GM12878 (cell line): ENCODE measurements around the gene LAMA5. TPM values are rescaled to one million over a fixed set of nuclear protein-coding genes. Genes with fewer than 3 reads are reported as not detected.
"Not testable (repeated sequence)": the region's sequence is repeated elsewhere in the genome, so short reads cannot be mapped to it uniquely, and the experiment has no call there.

Experiments
- ATAC-seq: fragments of 200-7000 bp; cut with Tn5 transposase; 3 replicates; pipeline ENCODE4 v1.9.1; 2020; ENCODE audit warnings: mild to moderate bottlenecking, moderate library complexity
- BruUV-seq: library from RNA; stranded (reverse); fragments of 400-500 nt; replicated peaks from 2 replicates; lab custom pipeline; 2021; lab: Mats Ljungman, UMichigan
- CTCF ChIA-PET: fragments of 300-600 bp; sonication (Branson Sonifier 250); formaldehyde crosslinking; extraction: SDS; loops from one replicate; lab custom pipeline; 2021; ENCODE audit warnings: inconsistent platforms; lab: Yijun Ruan, JAX
- POLR2A ChIA-PET: fragments of 350-600 bp; formaldehyde crosslinking; extraction: SDS; loops from one replicate; lab custom pipeline; 2021; ENCODE audit warnings: inconsistent platforms; lab: Charles Lee
- RAD21 ChIA-PET: fragments of 300-600 bp; sonication (Branson Sonifier 250); formaldehyde crosslinking; loops from one replicate; lab custom pipeline; 2023; ENCODE audit warnings: antibody characterized with exemption; ENCODE audit not compliant: unreplicated experiment; lab: Charles Lee
- SMC1A ChIA-PET: fragments of 300-600 bp; sonication (Branson Sonifier 250); formaldehyde crosslinking; loops from one replicate; lab custom pipeline; 2023; ENCODE audit not compliant: unreplicated experiment, uncharacterized antibody; lab: Charles Lee
- DNase-seq: peaks from one replicate; pipeline ENCODE4 v3.0.0-alpha.2; 2011; ENCODE audit warnings: low read depth, low spot score
- FAIRE-seq: peaks from 3 replicates; lab custom pipeline; 2011; peaks lifted over from hg19 to GRCh38; lab: Jason Lieb, UNC
- H2AFZ ChIP-seq: 2 replicates; pipeline ENCODE4 v1.6.0; 2011; ENCODE audit warnings: low read depth, low read length, control low read depth; ENCODE audit not compliant: control insufficient read depth
- H3K27ac ChIP-seq: 2 replicates; pipeline ENCODE4 v1.5.1; 2011; ENCODE audit warnings: control low read depth; ENCODE audit not compliant: control insufficient read depth, insufficient read depth
- H3K27me3 ChIP-seq, 2 experiments: replicated peaks in 1 of 2; 2 replicates each; pipeline versions ENCODE4 v1.6.0 to v1.6.1; 2011; ENCODE audit warnings: low read length in 1 of 2; ENCODE audit not compliant: control insufficient read depth in 2 of 2, insufficient read depth in 2 of 2
- H3K36me3 ChIP-seq, 2 experiments: 2 replicates each; pipeline ENCODE4 v1.5.1; 2011; ENCODE audit warnings: low read length in 1 of 2; ENCODE audit not compliant: control insufficient read depth in 2 of 2, insufficient read depth in 2 of 2
- H3K4me1 ChIP-seq: 2 replicates; pipeline ENCODE4 v1.6.1; 2011; ENCODE audit warnings: mild to moderate bottlenecking, low read length, moderate library complexity, mixed read lengths; ENCODE audit not compliant: control insufficient read depth, insufficient read depth
- H3K4me2 ChIP-seq: 2 replicates; pipeline ENCODE4 v1.6.0; 2011; ENCODE audit warnings: control low read depth; ENCODE audit not compliant: control insufficient read depth, insufficient read depth
- H3K4me3 ChIP-seq: fragments of 200-600 bp; sonication (generic); 2 replicates; pipeline ENCODE4 v1.5.1; 2016
- H3K79me2 ChIP-seq: 2 replicates; pipeline ENCODE4 v1.6.0; 2011; ENCODE audit warnings: low read length; ENCODE audit not compliant: control insufficient read depth, insufficient read depth
- H3K9ac ChIP-seq: 2 replicates; pipeline ENCODE4 v1.8.0; 2011; ENCODE audit warnings: low read length, control low read depth, mixed read lengths; ENCODE audit not compliant: control insufficient read depth, insufficient read depth
- H3K9me3 ChIP-seq: replicated peaks from 3 replicates; pipeline ENCODE4 v1.5.1; 2011; ENCODE audit warnings: mild to moderate bottlenecking, low read length; ENCODE audit not compliant: control insufficient read depth, insufficient read depth
- H4K20me1 ChIP-seq: 2 replicates; pipeline ENCODE4 v1.6.0; 2011; ENCODE audit not compliant: control insufficient read depth, insufficient read depth
- ETV6 ChIP-seq, 2 experiments: fragments of 450-650 bp in 1 of 2; IDR thresholded peaks in 1 of 2; conservative IDR thresholded peaks in 1 of 2; 2 replicates each; pipeline ENCODE4 v1.6.1; 2014; ENCODE audit warnings: antibody characterized with exemption in 1 of 2, borderline replicate concordance in 1 of 2, low read depth in 1 of 2, mild to moderate bottlenecking in 1 of 2, moderate library complexity in 1 of 2
- POLR2A ChIP-seq: IDR thresholded peaks from 2 replicates; pipeline ENCODE4 v1.6.1; 2011; ENCODE audit warnings: low read depth, mild to moderate bottlenecking, low read length
- WGBS: methylation state at CpG from one replicate; pipeline ENCODE4 v1.1.6; 2016; ENCODE audit warnings: low lambda C conversion rate; ENCODE audit not compliant: insufficient replicate concordance, insufficient coverage; ENCODE audit errors: missing lambda C conversion rate; 5-methylcytosine and 5-hydroxymethylcytosine counted together
- in situ Hi-C: fragments of 300-500 bp; cut with MboI; formaldehyde crosslinking; loops from 9 replicates; pipeline ENCODE4 v1.14.3; 2018; ENCODE audit warnings: mixed read lengths
- intact Hi-C: fragments of 100-400 bp; cut with micrococcal nuclease; formaldehyde crosslinking; loops from one replicate; pipeline ENCODE4 v1.14.2; 2022; ENCODE audit not compliant: unreplicated experiment
- polyA plus RNA-seq, 11 experiments: library from polyadenylated mRNA; depleted of rRNA in 4 of 11; unstranded in 6 of 11; stranded (reverse) in 5 of 11; fragments of >200 nt; fragmentation: Nextera tagmentation in 4 of 11; fragmentation: Illumina TruSeq in 1 of 11; extraction: Ambion mirVana in 4 of 11; extraction: Trizol in 1 of 11; gene quantifications; 1 replicate in 1 of 11; 2 replicates in 10 of 11; pipeline versions ENCODE4 v1.2.1 to v1.2.3, GENCODE V29; 2011 to 2016; ENCODE audit warnings: inconsistent platforms in 2 of 11, missing spikeins in 2 of 11, low read depth in 1 of 11
- total RNA-seq, 4 experiments: library from RNA; depleted of rRNA in 3 of 4; stranded (reverse); fragments of >200 nt in 3 of 4; fragmentation: Illumina TruSeq in 1 of 4; extraction: Trizol in 1 of 4; gene quantifications; 2 replicates each; pipeline versions ENCODE4 v1.2.1 to v1.2.3, GENCODE V29; 2013 to 2021
- TF ChIP-seq, protein P1 (sequence below): IDR thresholded peaks from 2 replicates; pipeline ENCODE4 v1.6.1; 2011; ENCODE audit warnings: borderline replicate concordance, low read depth, mild to moderate bottlenecking, moderate library complexity, low read length; ENCODE audit not compliant: insufficient read depth, poor library complexity, severe bottlenecking

LAMA5 gene
- total and polyA plus RNA-seq, 10 of the 15 experiments (the other 5 are each of a cell fraction or from before 2014, with no cell fraction given): 0.09 to 3.1 (median 1.6) TPM; not detected in 3

DNA sequence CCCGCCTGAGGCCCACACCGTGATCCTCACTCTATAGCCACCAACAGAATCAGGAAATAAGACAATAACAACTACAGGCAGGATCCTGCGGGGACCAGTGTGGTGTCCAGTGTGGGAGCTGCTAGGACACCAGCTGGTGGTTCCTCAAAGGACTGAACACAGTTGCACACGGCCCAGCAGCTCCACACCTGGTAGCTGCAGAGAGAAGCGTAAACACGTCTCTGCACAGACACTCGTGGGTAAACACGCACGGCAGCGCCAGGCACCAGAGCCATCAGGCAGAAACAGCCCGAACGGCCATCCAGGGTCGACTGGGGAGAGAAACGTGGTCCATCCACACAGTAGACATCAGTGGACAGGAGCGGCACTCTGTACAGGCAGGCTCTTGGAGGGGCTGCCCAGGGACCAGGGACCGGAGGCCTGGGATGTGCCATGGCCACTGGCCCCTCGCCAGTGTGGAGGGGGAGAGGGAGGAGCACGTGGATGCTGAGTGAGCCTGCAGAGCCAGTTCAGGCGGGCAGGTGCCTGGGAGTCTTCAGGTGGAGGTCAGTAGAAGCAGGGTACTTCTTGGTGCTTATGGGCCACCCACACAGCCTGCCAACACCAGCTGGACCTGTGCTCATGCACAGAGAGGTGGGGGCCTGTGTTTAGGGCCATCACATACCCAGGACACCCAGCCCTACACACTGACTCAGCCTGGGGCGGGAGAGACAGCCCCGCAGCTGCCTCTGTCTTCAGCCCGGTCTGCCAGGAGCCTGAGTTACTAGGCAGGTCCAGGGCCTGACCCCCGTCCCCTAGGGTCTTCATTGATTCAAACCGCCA lies 7.4 kb upstream of the LAMA5 start (continued):
- TF ChIP-seq ETV6 (conservative IDR thresholded peaks at IDR 0.05 in 1 of 2, IDR thresholded peaks at IDR 0.05 in 1 of 2; ENCODE audit: borderline replicate concordance in 1 of 2, low read depth in 1 of 2): no peak
- TF ChIP-seq, all 136 proteins: peak for 0

DNA sequence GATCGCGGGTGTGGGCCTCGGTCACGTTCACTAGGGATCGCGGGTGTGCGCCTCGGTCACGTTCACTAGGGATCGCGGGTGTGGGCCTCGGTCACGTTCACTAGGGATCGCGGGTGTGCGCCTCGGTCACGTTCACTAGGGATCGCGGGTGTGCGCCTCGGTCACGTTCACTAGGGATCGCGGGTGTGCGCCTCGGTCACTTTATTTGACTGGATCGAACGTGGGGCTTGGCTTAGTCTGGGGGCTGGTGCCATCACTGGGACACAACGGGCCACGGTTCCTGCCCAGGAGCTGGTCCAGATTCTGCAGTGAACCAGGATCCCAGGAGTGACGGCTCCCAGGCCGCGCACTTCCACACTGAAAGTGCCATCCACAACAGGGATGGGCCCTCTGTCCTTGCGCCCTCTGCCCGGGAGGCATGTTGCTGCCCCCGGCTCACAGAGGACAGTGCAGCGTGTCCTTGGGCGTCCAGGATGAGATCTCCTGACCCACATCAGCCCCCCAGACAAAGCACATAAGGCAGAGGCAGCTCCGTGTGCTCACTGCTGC lies 6.6 kb upstream of the LAMA5 start:
- H3K27ac ChIP-seq, SMC1A ChIA-PET, H2AFZ ChIP-seq, H4K20me1 ChIP-seq, H3K9me3 ChIP-seq, DNase-seq, H3K36me3 ChIP-seq, H3K4me2 ChIP-seq, ATAC-seq, H3K27me3 ChIP-seq, intact Hi-C loops, FAIRE-seq, RAD21 ChIA-PET, in situ Hi-C loops, CTCF ChIA-PET, H3K4me3 ChIP-seq, BruUV-seq, POLR2A ChIA-PET, H3K79me2 ChIP-seq, H3K9ac ChIP-seq, H3K4me1 ChIP-seq: not testable (repeated sequence)
- 69% methylated on average over 14 of the region's 40 CpGs for WGBS
- TF ChIP-seq, protein P1, sequence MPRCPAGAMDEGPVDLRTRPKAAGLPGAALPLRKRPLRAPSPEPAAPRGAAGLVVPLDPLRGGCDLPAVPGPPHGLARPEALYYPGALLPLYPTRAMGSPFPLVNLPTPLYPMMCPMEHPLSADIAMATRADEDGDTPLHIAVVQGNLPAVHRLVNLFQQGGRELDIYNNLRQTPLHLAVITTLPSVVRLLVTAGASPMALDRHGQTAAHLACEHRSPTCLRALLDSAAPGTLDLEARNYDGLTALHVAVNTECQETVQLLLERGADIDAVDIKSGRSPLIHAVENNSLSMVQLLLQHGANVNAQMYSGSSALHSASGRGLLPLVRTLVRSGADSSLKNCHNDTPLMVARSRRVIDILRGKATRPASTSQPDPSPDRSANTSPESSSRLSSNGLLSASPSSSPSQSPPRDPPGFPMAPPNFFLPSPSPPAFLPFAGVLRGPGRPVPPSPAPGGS: peak; percentile 54
- 0 out of 2 replicates have a peak, but pooled peaks have one; percentile 8 for TF ChIP-seq POLR2A
